ENCODE data around the gene DSC1. TPM values are rescaled to one million over a fixed set of nuclear protein-coding genes. Genes with fewer than 3 reads are reported as not detected.

DSC1 gene
- total and polyA plus RNA-seq, 2 of the 13 experiments (the other 11 are each of a cell fraction or from before 2014, with no cell fraction given), result not detected

GRCh38 chr18:31120594-31120993 is 42.1 kb downstream of the DSC1 start:
- intact Hi-C loops (cut with micrococcal nuclease; ENCODE audit: unreplicated experiment), result no loop called here
- POLR2A ChIA-PET, result no interaction called here

More at GRCh38 chr18:31120594-31120993, 42.1 kb downstream of the DSC1 start:
- no peaks in the 10 kb centered on the region for H3K27me3 ChIP-seq (ENCODE audit: control insufficient read depth in 1 of 2, insufficient read depth in 2 of 2, low read length in 2 of 2)
- no peaks in the 10 kb centered on the region for H3K4me1 ChIP-seq (ENCODE audit: insufficient read depth, low read length)
- no peaks in the 10 kb centered on the region for H3K9me3 ChIP-seq (ENCODE audit: low read length)
- TF ChIP-seq SKIL (CRISPR knock-in tag; IDR thresholded peaks at IDR 0.05; ENCODE audit: borderline replicate concordance), result no peak
- TF ChIP-seq REL (CRISPR knock-in tag; conservative IDR thresholded peaks at IDR 0.05), result no peak
- no peak for TF ChIP-seq JARID2 (CRISPR knock-in tag; IDR thresholded peaks at IDR 0.05; ENCODE audit: insufficient replicate concordance)
- no peak for TF ChIP-seq HNRNPUL1 (IDR thresholded peaks at IDR 0.05; ENCODE audit: low read depth, low read length)
- TF ChIP-seq ZBTB26 (CRISPR knock-in tag; IDR thresholded peaks at IDR 0.05; ENCODE audit: borderline replicate concordance), result no peak
- no peak for TF ChIP-seq KAT7 (CRISPR knock-in tag; IDR thresholded peaks at IDR 0.05; ENCODE audit: borderline replicate concordance)
- no peak for TF ChIP-seq ZNF674 (CRISPR knock-in tag; IDR thresholded peaks at IDR 0.05; ENCODE audit: low read depth)
- TF ChIP-seq ZNF142 (CRISPR knock-in tag; IDR thresholded peaks at IDR 0.05), result no peak
- TF ChIP-seq HOXA3 (CRISPR knock-in tag; IDR thresholded peaks at IDR 0.05), result no peak
- no peak for TF ChIP-seq ZNF772 (CRISPR knock-in tag; IDR thresholded peaks at IDR 0.05)
- TF ChIP-seq ZMAT3 (CRISPR knock-in tag; conservative IDR thresholded peaks at IDR 0.05), result no peak
- FAIRE-seq, result no peak
- BruUV-seq (replicated peaks), result no TSS peak
- 21% methylated on average over 2 of the region's 2 CpGs for WGBS (ENCODE audit: low lambda C conversion rate)
- no peaks in the 10 kb centered on the region for H3K79me2 ChIP-seq (ENCODE audit: insufficient read depth, low read length)
- no peak for DNase-seq (ENCODE audit: low spot score)
- no peak overlapping the region for H2AFZ ChIP-seq (ENCODE audit: low read length)
- in situ Hi-C loops (cut with HindIII; ENCODE audit: extremely low pct_ligation_motif_present, low pct_unique_long_range_greater_than_20kb), result no loop called here
- no peaks in the 10 kb centered on the region for H3K36me3 ChIP-seq (replicated peaks in 1 of 2; ENCODE audit: control insufficient read depth in 1 of 2, insufficient read depth in 2 of 2, low read length in 2 of 2)
- ATAC-seq, result no peak
- H3K9ac ChIP-seq (ENCODE audit: insufficient read depth, low read depth, low read length), result no peak overlapping the region
- no peak overlapping the region for H3K27ac ChIP-seq (ENCODE audit: extremely low read length, insufficient read depth, low read length)
- H3K4me2 ChIP-seq (ENCODE audit: low read depth, low read length), result no peak overlapping the region
- no peak overlapping the region for H3K4me3 ChIP-seq (replicated peaks in 1 of 3; ENCODE audit: insufficient read depth in 1 of 3, low read depth in 2 of 3, low read length in 3 of 3)
- CTCF ChIA-PET (ENCODE audit: low intra/inter-chr PET ratio, low total read pairs), result no interaction called here
- H4K20me1 ChIP-seq (ENCODE audit: insufficient read depth, low read length), result no peaks in the 10 kb centered on the region

Measured in HepG2 (cell line).